Measurements from ENCODE around the gene PGM1. TPM values are rescaled to one million over a fixed set of nuclear protein-coding genes. Genes with fewer than 3 reads are reported as not detected.
A peak's percentile ranks its signal among the peaks of the same experiment; 100 is the strongest.

PGM1 gene
- total and polyA plus RNA-seq, 2 of the 13 experiments (the other 11 are each of a cell fraction or from before 2014, with no cell fraction given) = 51.6 to 105 TPM

GRCh38 chr1:63701187-63701586 is 108.0 kb downstream of the PGM1 start (continued):
- no peak for TF ChIP-seq ZBTB20 (CRISPR knock-in tag; IDR thresholded peaks at IDR 0.05; ENCODE audit: borderline replicate concordance, low read depth)
- no peak for TF ChIP-seq GTF3A (CRISPR knock-in tag; conservative IDR thresholded peaks at IDR 0.05)
- TF ChIP-seq ELF3 (CRISPR knock-in tag; IDR thresholded peaks at IDR 0.05) = 0 out of 2 replicates have a peak, but pooled peaks have one; percentile 18
- TF ChIP-seq AHDC1 (CRISPR knock-in tag; IDR thresholded peaks at IDR 0.05; ENCODE audit: borderline replicate concordance) = peak; percentile 57; the same call in 1 of the 2 replicates
- 0 out of 2 replicates have a peak, but pooled peaks have one; percentile 15 for TF ChIP-seq SAP130 (CRISPR knock-in tag; IDR thresholded peaks at IDR 0.05; ENCODE audit: low read depth)

- Histone ChIP-seq H3K79me2 (ENCODE audit: insufficient read depth, low read length) (no peaks in the 10 kb centered on the region), H3K9ac (ENCODE audit: insufficient read depth, low read depth, low read length) (no peak overlapping the region), H3K4me1 (ENCODE audit: insufficient read depth, low read length) (peaks cover 63% of the 10 kb centered on the region), H3K4me2 (ENCODE audit: low read depth, low read length) (no peak overlapping the region), H3K27me3 (ENCODE audit: control insufficient read depth in 1 of 2, insufficient read depth in 2 of 2, low read length in 2 of 2) (no peaks in the 10 kb centered on the region), H3K27ac (ENCODE audit: extremely low read length, insufficient read depth, low read length) (no peak overlapping the region), H3K9me3 (ENCODE audit: low read length) (no peaks in the 10 kb centered on the region), H3K4me3 (replicated peaks in 1 of 3; ENCODE audit: insufficient read depth in 1 of 3, low read depth in 2 of 3, low read length in 3 of 3) (no peak overlapping the region), H2AFZ (ENCODE audit: low read length) (no peak overlapping the region), H3K36me3 (replicated peaks in 1 of 2; ENCODE audit: control insufficient read depth in 1 of 2, insufficient read depth in 2 of 2, low read length in 2 of 2) (no peaks in the 10 kb centered on the region), H4K20me1 (ENCODE audit: insufficient read depth, low read length) (no peaks in the 10 kb centered on the region)
- 76% methylated on average over 5 of the region's 8 CpGs for WGBS (ENCODE audit: low lambda C conversion rate)
- intact Hi-C loops (cut with micrococcal nuclease; ENCODE audit: unreplicated experiment) (no loop called here), in situ Hi-C loops (cut with HindIII; ENCODE audit: extremely low pct_ligation_motif_present, low pct_unique_long_range_greater_than_20kb) (no loop called here)
- ATAC-seq (no peak), DNase-seq (ENCODE audit: low spot score) (no peak), FAIRE-seq (no peak)
- POLR2A ChIA-PET = no interaction called here
- BruUV-seq (replicated peaks) = no TSS peak
- CTCF ChIA-PET (ENCODE audit: low intra/inter-chr PET ratio, low total read pairs) = no interaction called here
- TF ChIP-seq ZNF292 (CRISPR knock-in tag; IDR thresholded peaks at IDR 0.05; ENCODE audit: borderline replicate concordance, low read depth) = no peak
- TF ChIP-seq FOSL1 (CRISPR knock-in tag; IDR thresholded peaks at IDR 0.05; ENCODE audit: borderline replicate concordance) = no peak
- TF ChIP-seq PRDM10 (CRISPR knock-in tag; IDR thresholded peaks at IDR 0.05; ENCODE audit: low read depth) = no peak
- TF ChIP-seq HDAC2 (CRISPR knock-in tag; IDR thresholded peaks at IDR 0.05) = no peak
- no peak for TF ChIP-seq NR0B2 (CRISPR knock-in tag; IDR thresholded peaks at IDR 0.05)
- TF ChIP-seq SMAD1 (CRISPR knock-in tag; IDR thresholded peaks at IDR 0.05; ENCODE audit: borderline replicate concordance, low read depth) = no peak
Measured at GRCh38 chr1:63703701-63704107, 110.5 kb downstream of the PGM1 start.

Measured in HepG2 (cell line).